OCI-LY1 (cell line): Measurements from ENCODE around the gene PTK7.
A peak's percentile ranks its signal among the peaks of the same experiment; 100 is the strongest.

ENCODE experiments used
- CTCF ChIP-seq: fragments of 200-600 bp; sonication (generic), shearing (Covaris generic); IDR thresholded peaks from 2 replicates; pipeline ENCODE4 v1.5.1; 2017; ENCODE audit warnings: mild to moderate bottlenecking, antibody characterized with exemption, low read length, moderate library complexity, mixed read lengths
- EZH2 ChIP-seq: fragments of 200-600 bp; sonication (generic), shearing (Covaris generic); IDR thresholded peaks from 2 replicates; pipeline ENCODE4 v1.8.0; 2017; ENCODE audit warnings: borderline replicate concordance, mixed run types, mild to moderate bottlenecking, antibody characterized with exemption, low read length, moderate library complexity, mixed read lengths

GRCh38 chr6:43076464-43077332, 584 bp downstream of the PTK7 start:
- no peak for TF ChIP-seq CTCF
- peak; percentile 28; the same call in 1 of the 2 replicates for TF ChIP-seq EZH2
